ENCODE data around the gene MAGI2.
"Not testable (repeated sequence)": the region's sequence is repeated elsewhere in the genome, so short reads cannot be mapped to it uniquely, and the experiment has no call there.

MAGI2 gene

GRCh38 chr7:78002021-78002420, 1451.4 kb downstream of the MAGI2 start:
- DNase-seq: no peak

DNA sequence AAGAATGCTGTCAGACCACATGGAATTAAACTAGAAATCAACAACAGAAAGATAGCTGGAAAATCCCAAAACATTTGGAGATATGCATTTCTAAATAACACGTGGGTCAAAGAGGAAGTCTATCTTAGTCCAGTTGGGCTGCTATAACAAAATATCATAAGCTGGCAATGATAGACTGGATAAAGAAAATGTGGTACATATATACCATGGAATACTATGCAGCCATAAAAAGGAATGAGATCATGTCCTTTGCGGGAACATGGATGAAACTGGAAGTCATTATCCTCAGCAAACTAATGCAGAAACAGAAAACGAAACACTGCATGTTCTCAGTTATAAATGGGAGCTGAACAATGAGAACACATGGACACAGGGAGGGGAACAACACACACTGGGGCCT, 1454.3 kb downstream of the MAGI2 start:
- DNase-seq: not testable (repeated sequence)

DNA sequence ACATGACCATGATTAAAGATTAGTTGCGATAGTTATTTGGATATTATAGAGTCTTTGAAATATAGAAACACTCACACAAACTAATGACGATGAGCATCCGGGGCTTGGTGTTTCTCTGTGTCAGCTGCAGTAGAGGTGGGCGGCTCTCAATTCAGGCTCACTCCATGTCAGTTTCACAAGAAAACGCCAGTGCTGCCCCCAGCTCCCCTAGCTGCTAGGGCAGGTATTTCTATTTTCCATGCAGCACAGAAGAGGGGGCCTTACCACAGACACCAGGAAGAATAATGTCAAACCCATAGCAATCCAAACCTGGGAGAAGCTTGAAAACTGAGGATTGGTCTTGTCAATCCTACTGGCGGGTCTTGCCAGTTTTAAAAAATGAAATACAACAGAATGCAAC, 1457.8 kb downstream of the MAGI2 start:
- DNase-seq: no peak

DNA sequence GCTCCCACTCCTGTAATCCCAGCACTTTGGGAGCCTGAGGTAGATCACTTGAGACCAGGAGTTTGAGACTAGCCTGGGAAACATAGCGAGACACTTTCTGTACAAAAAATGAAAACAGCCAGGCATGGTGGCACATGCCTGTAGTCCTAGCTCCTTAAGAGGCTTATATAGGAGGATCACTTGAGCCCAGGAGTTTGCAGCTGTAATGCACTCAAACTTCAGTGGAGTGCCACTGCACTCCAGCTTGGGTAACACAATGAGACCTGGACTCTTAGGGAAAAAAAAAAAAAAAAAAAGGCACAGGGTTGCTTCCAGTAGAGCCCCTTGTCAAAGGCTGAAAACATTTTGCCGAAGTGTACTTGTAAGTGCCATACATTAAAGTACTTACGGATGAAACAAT, 1459.6 kb downstream of the MAGI2 start:
- no peak for DNase-seq

- no peak for DNase-seq
Measured at GRCh38 chr7:77991656-77992055, 1461.8 kb downstream of the MAGI2 start.

DNA sequence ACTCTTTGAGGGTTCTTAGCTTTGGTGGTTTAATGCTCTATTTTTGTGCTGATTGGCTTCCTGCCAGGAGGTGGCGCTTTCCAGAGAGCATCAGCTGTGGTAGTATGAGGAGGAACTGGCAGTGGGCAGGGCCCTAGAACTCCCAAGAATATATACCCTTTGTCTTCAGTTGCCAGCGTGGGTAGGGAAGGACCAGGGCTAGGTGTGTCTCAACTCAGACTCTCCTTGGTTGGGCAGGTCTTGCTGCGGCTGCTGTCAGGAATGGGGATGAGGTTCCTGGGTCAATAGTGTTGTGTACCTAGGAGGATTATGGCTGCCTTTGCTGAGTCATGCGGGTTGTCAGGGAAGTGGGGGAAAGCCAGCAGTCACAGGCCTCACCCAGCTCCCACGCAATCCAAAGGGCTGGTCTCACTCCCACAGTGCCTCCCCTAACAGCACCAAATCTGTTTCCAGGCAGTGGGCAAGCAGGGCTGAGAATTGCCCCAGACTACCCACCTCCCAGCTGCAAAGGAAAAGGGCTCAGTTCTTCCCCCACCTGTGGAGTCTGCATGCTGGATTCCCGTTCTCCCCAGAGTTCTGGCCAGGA, 1463.4 kb downstream of the MAGI2 start:
- no peak for DNase-seq

DNA sequence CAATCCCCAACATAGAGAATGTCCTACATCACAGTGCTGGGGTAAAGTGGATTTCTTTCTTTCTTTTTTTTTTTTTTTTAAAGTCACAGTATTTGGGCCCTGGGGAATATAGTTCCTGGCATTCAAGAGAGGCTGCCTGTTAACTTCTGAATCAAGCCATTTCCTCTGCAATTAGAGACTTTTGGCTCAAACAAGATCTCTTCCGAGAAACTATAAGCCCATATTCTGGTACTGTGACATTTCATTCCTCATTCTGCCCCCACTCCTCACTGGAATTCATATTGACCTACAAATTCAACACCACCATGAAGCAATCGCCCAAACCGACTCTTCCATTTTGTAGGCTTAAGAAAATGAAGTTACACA, 1467.5 kb downstream of the MAGI2 start:
- DNase-seq: no peak

DNA sequence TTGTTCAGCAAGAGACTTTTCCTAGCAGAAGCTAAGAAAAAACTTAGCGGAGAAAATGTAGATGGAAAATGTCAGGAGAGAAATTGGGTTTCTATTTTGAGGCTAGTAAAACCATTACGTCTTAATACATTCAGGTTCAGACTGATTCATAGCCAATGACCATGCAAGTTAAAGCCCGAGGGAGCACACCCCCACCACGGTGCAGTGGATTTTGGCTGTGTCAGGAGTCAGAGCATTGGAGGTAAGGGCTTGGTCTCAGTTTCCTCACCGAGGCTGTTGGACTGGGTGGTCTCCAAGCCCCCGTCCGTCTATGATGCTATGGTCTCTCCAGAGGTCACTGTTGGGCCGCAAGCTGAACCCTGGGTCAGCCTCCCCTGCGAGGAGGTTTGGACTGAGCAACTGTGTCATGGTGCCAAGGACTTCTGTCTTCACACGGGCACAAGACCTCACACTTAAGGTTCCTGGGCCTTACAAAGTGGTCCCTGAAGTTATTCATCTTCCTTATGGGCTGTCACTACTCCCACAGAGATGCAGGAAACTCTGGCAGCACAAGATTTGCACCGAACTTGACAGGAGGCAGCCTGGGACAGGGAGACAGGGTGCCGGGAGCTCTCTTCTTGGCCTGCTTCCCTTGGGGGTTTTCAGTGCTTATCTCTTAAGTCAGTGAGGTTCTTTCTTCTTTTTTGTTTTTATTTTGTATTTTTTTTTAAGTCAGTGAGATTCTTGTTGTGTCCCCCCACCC, 1468.1 kb downstream of the MAGI2 start:
- no peak for DNase-seq

DNA sequence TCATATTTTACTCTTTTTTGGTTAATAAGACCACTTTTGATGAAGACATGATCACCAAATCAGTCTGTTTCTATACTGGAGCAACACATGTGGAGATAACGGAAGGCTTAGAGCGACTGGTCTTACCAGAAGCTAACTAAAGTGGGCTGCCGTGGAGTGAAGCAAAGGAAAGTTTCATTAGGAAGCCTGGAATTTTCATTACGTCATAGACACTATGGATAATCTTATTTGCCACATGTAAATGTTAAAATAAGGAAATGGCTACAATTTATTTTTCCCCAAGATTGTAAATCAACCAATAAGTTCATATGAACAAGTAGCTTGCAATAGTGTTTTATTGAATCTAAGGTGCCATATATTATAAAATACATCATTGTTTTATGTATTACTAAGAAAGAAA, 1469.5 kb downstream of the MAGI2 start:
- DNase-seq: no peak

GRCh38 chr7:77982926-77983550, 1470.4 kb downstream of the MAGI2 start:
- DNase-seq: no peak

- no peak for DNase-seq
Measured at GRCh38 chr7:77980087-77980713, 1473.3 kb downstream of the MAGI2 start.

- DNase-seq: no peak
Measured at GRCh38 chr7:77979219-77979618, 1474.2 kb downstream of the MAGI2 start.

DNA sequence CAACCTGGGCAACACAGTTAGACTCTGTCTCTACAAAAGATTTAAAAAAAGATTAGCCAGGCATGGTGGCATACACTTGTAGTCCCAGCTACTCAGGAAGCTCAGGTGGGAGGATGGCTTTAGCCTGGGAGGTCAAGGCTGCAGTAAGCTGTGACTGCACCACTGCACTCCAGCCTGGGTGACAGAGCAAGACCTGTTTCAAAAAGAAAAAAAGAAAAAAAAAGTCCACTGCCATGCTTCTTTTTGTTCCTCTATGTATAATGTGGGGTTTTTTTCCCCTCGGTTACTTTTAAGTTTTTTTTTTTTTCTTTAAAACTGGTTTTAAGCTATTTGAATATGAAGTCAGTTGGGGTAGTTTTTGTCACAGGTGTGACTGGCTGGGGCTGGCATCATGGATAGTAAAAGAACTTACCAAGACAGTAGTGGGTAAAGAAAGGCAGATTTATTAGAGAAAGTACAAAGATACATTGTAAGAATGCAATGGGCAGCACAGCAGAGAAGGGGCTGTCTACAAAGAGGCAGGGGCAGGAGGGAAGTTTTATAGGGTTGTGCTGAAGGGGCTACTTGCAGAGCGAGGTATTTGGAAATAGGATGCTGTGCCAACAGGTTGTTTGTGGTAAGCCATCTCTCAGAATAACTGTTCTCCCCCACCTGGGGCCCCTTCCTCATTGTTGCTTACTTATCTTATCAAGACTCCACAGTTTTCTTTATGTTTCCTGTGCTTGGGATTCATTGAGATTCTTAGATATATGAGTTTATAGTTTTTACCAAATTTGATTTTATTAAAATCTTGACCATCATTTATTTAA, 1477.6 kb downstream of the MAGI2 start:
- DNase-seq: no peak

GRCh38 chr7:77971726-77972125, 1481.7 kb downstream of the MAGI2 start:
- DNase-seq: no peak

DNA sequence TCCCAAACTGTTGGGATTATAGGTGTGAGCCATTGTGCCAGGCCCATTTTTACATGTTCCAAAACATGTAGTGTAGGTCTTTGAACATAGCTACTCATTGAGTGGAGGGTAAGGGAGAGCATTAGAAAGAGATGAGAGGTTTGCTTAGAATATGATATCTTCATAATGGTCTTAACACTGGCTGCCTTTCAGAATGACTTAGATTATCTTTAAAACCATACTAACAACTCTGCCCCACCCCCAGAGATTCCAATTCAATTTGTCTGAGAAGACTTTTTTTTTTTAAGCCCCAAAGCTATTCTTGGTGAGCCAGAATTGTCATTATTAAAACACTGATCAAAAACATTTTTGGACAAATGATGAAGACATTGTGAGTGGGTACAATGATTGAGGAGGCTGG, 1486.0 kb downstream of the MAGI2 start:
- DNase-seq: no peak

Measured in left hindlimb (tissue), 1 donor.